Measurements from ENCODE around the gene LAMA3.
"Not testable (repeated sequence)": the region's sequence is repeated elsewhere in the genome, so short reads cannot be mapped to it uniquely, and the experiment has no call there.

LAMA3 gene

DNA sequence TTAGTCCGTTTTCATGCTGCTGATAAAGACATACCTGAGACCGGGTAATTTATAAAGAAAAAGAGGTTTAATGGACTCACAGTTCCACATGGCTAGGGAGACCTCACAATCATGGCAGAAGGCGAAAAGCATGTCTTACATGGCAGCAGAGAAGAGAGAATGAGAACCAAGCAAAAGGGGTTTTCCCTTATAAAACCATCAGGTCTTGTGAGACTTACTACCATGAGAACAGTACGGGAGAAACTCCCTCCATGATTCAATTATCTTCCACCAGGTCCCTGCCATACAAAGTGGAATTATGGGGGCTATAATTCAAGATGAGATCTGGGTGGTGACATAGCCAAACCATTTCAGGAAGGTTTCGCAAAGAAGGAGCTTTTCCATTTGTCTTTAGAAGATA is 44.0 kb downstream of the LAMA3 start:
- not testable (repeated sequence) for DNase-seq (ENCODE audit: low spot score)

- DNase-seq (ENCODE audit: low spot score): no peak
Observed at GRCh38 chr18:23733895-23734294, 44.6 kb downstream of the LAMA3 start.

DNA sequence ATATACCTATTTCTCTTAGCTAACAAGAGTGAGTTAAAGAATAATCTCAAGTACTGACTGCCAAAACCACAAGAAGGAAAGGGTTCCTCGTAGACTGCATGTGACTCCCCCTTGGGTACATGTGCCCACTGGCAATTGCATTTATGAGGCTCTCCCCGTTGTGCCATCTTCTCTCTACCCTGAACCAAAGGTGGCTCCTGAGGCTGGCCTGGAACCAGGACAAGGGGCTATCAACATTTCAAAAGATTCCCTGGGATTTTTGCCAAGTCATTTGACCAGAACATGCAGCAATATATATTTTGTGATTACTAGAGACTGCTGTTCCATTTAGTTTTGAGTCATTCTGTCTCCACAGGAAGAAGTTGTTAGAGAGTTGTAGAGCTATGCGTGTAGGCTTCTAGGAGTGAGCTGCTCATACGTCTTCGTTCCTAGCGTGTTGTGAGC is 45.8 kb downstream of the LAMA3 start:
- no peak for DNase-seq (ENCODE audit: low spot score)

DNA sequence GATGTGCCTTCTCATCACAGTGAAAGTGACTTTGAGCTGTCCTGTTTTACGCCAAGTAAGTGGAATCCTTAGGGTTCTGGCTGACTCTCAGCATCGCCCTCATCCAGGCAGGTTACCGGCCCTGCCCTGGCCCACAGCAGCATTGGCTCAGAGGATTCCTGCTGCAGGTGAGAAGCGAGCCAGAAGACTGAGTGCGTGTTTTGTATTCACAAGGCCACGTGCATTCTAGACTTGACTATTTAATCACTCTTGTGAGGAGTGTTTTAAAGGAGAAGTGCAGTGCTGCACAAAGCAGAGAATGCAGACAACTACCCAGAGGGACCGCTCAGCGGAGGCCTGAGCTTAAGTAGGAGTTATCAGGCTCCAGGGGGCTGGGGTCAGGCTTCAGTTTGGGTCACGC is 48.3 kb downstream of the LAMA3 start:
- DNase-seq (ENCODE audit: low spot score): no peak

- no peak for DNase-seq (ENCODE audit: low spot score)
Observed at GRCh38 chr18:23738151-23738550, 48.9 kb downstream of the LAMA3 start.

DNA sequence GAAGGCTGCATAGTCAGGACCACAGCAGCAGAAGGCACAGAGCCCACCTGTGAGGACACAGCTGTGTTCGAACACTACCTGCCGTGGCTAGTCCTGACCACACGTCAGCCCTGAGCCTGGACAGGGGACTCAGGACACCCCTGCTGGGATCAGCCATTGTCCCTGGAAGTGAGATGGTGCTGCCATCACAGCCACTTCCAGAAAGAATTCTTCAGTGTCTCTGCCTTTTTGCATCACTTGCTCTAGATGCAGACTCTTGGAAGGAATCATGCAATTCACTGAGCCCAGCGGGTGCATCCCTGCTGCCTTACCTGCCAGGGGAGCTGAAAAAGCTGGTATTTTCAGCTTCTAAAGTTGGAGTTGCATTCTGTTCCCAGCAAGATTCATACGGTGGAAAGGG is 49.3 kb downstream of the LAMA3 start:
- no peak for DNase-seq (ENCODE audit: low spot score)

GRCh38 chr18:23740105-23740830 is 51.0 kb downstream of the LAMA3 start:
- DNase-seq (ENCODE audit: low spot score): no peak

GRCh38 chr18:23741967-23742366 is 52.7 kb downstream of the LAMA3 start:
- DNase-seq (ENCODE audit: low spot score): not testable (repeated sequence)

DNA sequence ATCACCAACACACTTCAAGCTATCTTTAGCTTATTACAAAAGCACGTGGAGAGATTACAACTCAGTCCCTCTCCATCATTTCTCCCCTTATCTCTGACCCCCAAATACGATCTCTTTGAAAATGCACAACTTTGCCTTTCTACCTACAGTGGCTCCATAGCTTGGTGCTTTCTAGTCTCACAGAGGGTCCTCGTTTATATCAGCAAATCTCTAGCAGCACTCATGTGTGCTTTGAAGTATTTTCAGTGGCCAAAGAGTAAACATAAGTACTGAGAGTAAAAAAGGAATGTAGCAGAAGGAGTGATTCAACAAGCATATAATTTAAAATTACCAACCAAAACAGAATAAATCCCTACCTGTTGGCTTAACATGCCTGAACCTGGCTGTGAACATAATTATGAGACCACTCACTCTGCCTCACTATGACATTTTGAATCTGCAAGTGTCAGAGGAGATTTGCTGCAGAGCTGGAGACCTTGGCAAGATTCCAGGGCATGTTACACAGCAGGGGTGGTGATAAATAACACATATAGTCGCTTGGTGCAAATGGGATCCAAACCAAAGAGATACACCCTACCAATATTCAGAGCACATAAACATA is 54.6 kb downstream of the LAMA3 start:
- DNase-seq (ENCODE audit: low spot score): no peak

DNA sequence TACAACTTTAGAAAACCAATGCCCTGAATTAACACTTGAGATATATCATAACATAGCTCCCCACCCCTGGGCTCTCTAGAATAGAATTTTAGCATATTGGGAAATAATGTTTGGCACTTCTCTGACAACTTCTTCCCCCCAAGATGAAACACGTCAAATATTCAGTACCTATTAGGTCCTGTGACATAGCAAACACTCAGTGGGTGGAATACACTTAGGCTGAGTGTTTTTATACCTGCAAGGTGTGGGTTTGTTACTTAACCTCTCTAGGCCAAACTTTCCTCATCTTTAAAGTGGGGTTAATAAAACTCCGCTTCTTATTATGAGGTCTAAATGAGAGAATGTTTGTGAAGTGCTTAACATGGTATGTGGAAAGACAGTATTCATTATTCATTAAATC is 56.1 kb downstream of the LAMA3 start:
- no peak for DNase-seq (ENCODE audit: low spot score)

GRCh38 chr18:23746851-23747250 is 57.6 kb downstream of the LAMA3 start:
- no peak for DNase-seq (ENCODE audit: low spot score)

GRCh38 chr18:23752363-23752762 is 63.1 kb downstream of the LAMA3 start:
- DNase-seq (ENCODE audit: low spot score): no peak

DNA sequence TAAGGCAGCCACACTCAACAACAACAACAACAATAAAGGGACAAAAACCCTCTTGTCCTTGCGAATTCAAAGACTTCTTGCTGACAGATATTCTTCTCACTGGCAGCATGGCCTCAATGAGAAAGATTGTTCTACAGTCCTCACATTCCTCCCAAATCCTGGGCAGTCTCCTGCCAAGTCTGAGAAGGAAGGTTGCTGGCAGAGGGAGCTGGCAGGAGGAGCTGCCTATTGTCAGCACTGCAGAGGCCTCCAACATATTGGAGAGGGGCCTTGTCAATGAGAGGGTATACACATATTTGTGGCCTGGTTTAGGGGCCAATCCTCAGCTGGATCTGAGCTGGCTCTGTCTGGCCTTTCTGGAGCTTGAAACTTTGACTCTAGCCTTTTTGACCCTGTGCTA is 63.5 kb downstream of the LAMA3 start:
- DNase-seq (ENCODE audit: low spot score): no peak

- peak; percentile 45 for DNase-seq (ENCODE audit: low spot score)
Observed at GRCh38 chr18:23756590-23757436, 67.6 kb downstream of the LAMA3 start.

DNA sequence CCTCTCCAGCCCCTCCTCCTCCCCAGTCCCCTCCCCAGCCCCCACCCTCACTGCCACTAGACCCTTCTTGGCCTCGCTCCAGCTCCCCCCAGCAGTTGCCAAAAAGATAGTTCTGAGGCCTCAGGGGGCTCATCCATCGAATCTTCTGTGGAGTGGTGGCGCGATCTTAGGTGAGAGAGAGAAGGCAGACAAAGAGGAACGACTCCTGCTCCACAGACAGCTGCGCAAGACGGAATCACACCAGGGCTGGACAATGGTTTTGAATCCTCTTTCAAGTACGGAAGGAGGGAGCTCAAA is 68.1 kb downstream of the LAMA3 start:
- no peak for DNase-seq (ENCODE audit: low spot score)

DNA sequence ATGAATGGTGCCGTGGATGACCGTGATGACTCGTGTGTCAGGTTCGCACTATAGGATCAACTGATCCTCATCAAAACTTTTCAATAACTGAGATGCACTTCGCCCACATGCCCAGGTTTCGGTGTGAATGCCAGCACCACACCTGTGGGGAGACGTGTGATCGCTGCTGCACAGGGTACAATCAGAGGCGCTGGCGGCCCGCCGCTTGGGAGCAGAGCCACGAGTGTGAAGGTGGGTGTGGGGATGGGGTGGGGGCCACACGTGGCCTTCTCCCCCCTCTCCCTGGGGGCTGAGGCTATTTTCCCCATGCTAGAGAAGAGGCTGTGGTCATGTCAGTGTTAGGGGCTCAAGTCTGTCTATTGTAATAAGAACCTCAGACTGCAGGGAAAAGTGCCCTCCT is 69.0 kb downstream of the LAMA3 start:
- no peak for DNase-seq (ENCODE audit: low spot score)

GRCh38 chr18:23761941-23762340 is 72.7 kb downstream of the LAMA3 start:
- DNase-seq (ENCODE audit: low spot score): no peak

GRCh38 chr18:23763343-23763742 is 74.1 kb downstream of the LAMA3 start:
- no peak for DNase-seq (ENCODE audit: low spot score)

GRCh38 chr18:23765931-23766330 is 76.7 kb downstream of the LAMA3 start:
- DNase-seq (ENCODE audit: low spot score): no peak

DNA sequence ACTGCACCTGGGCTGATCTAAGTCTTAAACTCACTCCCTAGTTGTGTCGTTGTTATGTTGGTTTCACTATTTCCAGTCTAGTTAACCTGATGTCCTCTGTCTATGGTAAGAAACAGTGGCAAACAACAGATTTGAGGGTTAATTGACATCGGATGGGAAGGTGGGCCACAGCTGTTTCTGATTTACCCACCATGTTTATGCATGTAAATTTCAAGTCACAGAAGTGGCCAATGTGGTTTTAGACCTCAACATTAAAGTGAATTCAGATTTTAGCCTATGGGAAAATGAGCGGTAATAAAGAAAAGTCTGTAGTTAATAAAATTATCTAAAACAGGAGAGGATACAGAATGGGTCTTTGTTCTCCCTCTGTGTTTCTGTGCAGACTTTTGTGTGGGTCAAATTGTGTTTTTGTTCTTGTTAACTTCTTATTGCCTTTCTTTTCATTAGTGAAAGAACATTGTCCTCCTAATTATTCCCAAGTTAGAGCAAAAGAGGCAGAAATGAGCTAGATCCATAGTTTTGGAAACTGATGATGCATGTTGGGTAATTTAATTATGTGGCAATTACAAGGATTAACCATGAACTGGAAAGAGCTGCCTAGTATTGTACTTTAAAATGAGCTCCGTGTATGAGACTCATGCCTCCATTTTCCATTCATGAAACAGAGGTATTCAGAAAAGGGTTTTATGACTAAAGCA is 83.2 kb downstream of the LAMA3 start:
- no peak for DNase-seq (ENCODE audit: low spot score)

DNA sequence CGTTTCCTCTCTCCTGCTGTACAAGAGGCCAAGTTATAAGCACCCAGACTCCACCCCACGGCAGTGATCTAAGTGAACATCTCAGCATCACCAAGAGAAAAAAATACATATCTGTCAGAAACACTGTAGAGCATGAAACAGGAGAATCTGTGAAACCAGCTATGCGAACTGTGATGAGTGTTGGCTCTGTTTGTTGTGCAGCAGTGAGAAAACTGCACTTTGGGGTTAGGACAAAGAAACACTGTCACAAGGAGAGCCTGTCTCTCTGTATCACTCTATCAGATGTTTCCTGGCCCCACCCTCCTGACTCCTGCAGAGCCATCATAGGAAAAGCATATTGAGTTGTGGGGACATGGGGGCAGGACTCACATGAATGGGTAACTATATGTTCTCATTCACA is 87.1 kb downstream of the LAMA3 start:
- no peak for DNase-seq (ENCODE audit: low spot score)

GRCh38 chr18:23778828-23779227 is 89.6 kb downstream of the LAMA3 start:
- DNase-seq (ENCODE audit: low spot score): no peak
